Neural cell (in vitro differentiated cells): Measurements from ENCODE around the gene TSKU. TPM values are rescaled to one million over a fixed set of nuclear protein-coding genes. Genes with fewer than 3 reads are reported as not detected.

Source experiments
- H2AFZ ChIP-seq: fragments of 200-600, 300-800 bp; sonication (generic), shearing (Covaris generic); 2 replicates; pipeline ENCODE4 v1.6.0; 2014; ENCODE audit warnings: low read depth, mild to moderate bottlenecking, antibody characterized with exemption, low read length, moderate library complexity
- H3F3A ChIP-seq: fragments of 200-600 bp; shearing (Covaris generic); 2 replicates; pipeline ENCODE4 v1.6.1; 2016; ENCODE audit warnings: mild to moderate bottlenecking, moderate library complexity, mixed read lengths, antibody characterized with exemption, low read length; ENCODE audit not compliant: insufficient read depth, poor library complexity, severe bottlenecking
- H3K27ac ChIP-seq: fragments of 200-600, 300-800 bp; sonication (generic), shearing (Covaris generic); 2 replicates; pipeline ENCODE4 v1.5.1; 2014; ENCODE audit warnings: mild to moderate bottlenecking, low read length, moderate library complexity
- H3K27me3 ChIP-seq: fragments of 300-800, 200-600 bp; sonication (generic), shearing (Covaris generic); 2 replicates; pipeline ENCODE4 v1.6.0; 2014; ENCODE audit warnings: mild to moderate bottlenecking, low read depth, low read length, moderate library complexity; ENCODE audit not compliant: insufficient read depth
- H3K36me3 ChIP-seq: fragments of 300-800, 200-600 bp; sonication (generic), shearing (Covaris generic); 2 replicates; pipeline ENCODE4 v1.5.1; 2014; ENCODE audit warnings: mild to moderate bottlenecking, antibody characterized with exemption, low read length, moderate library complexity; ENCODE audit not compliant: insufficient read depth
- H3K4me2 ChIP-seq: fragments of 300-800, 200-600 bp; sonication (generic), shearing (Covaris generic); 2 replicates; pipeline ENCODE4 v1.6.0; 2014; ENCODE audit warnings: mild to moderate bottlenecking, low read length
- H3K4me3 ChIP-seq: fragments of 300-800, 200-600 bp; sonication (generic), shearing (Covaris generic); 2 replicates; pipeline ENCODE4 v1.5.1; 2014; ENCODE audit warnings: mild to moderate bottlenecking, low read length, moderate library complexity
- H3K79me2 ChIP-seq: fragments of 200-600 bp; shearing (Covaris generic); replicated peaks from 2 replicates; pipeline ENCODE4 v1.6.0; 2014; ENCODE audit warnings: mild to moderate bottlenecking, low read length, moderate library complexity; ENCODE audit not compliant: insufficient read depth
- H3K9ac ChIP-seq: fragments of 300-800, 200-600 bp; sonication (generic), shearing (Covaris generic); 2 replicates; pipeline ENCODE4 v1.6.1; 2016; ENCODE audit warnings: mild to moderate bottlenecking, low read length, mixed read lengths
- H3K9me2 ChIP-seq: fragments of 200-600 bp; shearing (Covaris generic); 2 replicates; pipeline ENCODE4 v1.6.1; 2016; ENCODE audit warnings: mild to moderate bottlenecking, low read length, mixed read lengths; ENCODE audit not compliant: insufficient read depth
- H3K9me3 ChIP-seq: fragments of 200-600, 300-800 bp; sonication (generic), shearing (Covaris generic); 2 replicates; pipeline ENCODE4 v1.6.1; 2016; ENCODE audit warnings: mild to moderate bottlenecking, mixed run types, low read length, moderate library complexity, mixed read lengths
- H4K20me1 ChIP-seq: fragments of 200-600 bp; shearing (Covaris generic); 2 replicates; pipeline ENCODE4 v1.6.1; 2016; ENCODE audit warnings: mild to moderate bottlenecking, mixed run types; ENCODE audit not compliant: insufficient read depth
- EP300 ChIP-seq: fragments of 450-650 bp; conservative IDR thresholded peaks from 2 replicates; pipeline ENCODE4 v1.6.1; 2014; ENCODE audit warnings: antibody characterized with exemption, mild to moderate bottlenecking, moderate library complexity; ENCODE audit not compliant: poor library complexity, severe bottlenecking
- EZH2 ChIP-seq: fragments of 200-600, 300-800 bp; shearing (Covaris generic), sonication (generic); IDR thresholded peaks from 2 replicates; pipeline ENCODE4 v1.6.1; 2014; ENCODE audit warnings: antibody characterized with exemption, low read length, borderline replicate concordance, mild to moderate bottlenecking; ENCODE audit not compliant: insufficient read depth, poor library complexity, severe bottlenecking
- MXI1 ChIP-seq: fragments of 450-650 bp; conservative IDR thresholded peaks from 2 replicates; pipeline ENCODE4 v1.6.1; 2014; ENCODE audit warnings: antibody characterized with exemption, mild to moderate bottlenecking; ENCODE audit not compliant: poor library complexity, severe bottlenecking
- POLR2AphosphoS5 ChIP-seq: IDR thresholded peaks from 2 replicates; pipeline ENCODE4 v1.6.1; 2012
- RAD21 ChIP-seq: fragments of 450-650 bp; conservative IDR thresholded peaks from 2 replicates; pipeline ENCODE4 v1.6.1; 2014; ENCODE audit warnings: antibody characterized with exemption, mild to moderate bottlenecking, moderate library complexity
- SMC3 ChIP-seq: fragments of 450-650 bp; conservative IDR thresholded peaks from 2 replicates; pipeline ENCODE4 v1.6.1; 2014; ENCODE audit warnings: antibody characterized with exemption, mild to moderate bottlenecking, moderate library complexity; ENCODE audit not compliant: poor library complexity
- TAF1 ChIP-seq: IDR thresholded peaks from 2 replicates; pipeline ENCODE4 v1.6.1; 2012; ENCODE audit warnings: low read depth
- polyA plus RNA-seq: library from polyadenylated mRNA; depleted of rRNA; stranded (reverse); fragments of >200 nt; gene quantifications from 2 replicates; pipeline ENCODE4 v1.2.3, GENCODE V29; 2014
- TF ChIP-seq, protein P1 (sequence below): IDR thresholded peaks from 2 replicates; pipeline ENCODE4 v1.6.1; 2012; ENCODE audit warnings: borderline replicate concordance
- TF ChIP-seq, protein P2 (sequence below): fragments of 450-650 bp; IDR thresholded peaks from 2 replicates; pipeline ENCODE4 v1.5.1; 2014; ENCODE audit warnings: antibody characterized with exemption, mild to moderate bottlenecking, moderate library complexity; ENCODE audit not compliant: poor library complexity, severe bottlenecking

TSKU gene
- polyA plus RNA-seq, 1 donor from 2014 or later = 3.5 TPM

GRCh38 chr11:76776472-76776871 is 6.7 kb upstream of the TSKU start:
- no peaks in the 10 kb centered on the region for H3K36me3 ChIP-seq
- H3K9me2 ChIP-seq = no peaks in the 10 kb centered on the region
- no peak overlapping the region for H3K4me2 ChIP-seq
- no peak overlapping the region for H3K9ac ChIP-seq
- no peaks in the 10 kb centered on the region for H3K79me2 ChIP-seq
- H3K4me3 ChIP-seq = no peak overlapping the region
- no peaks in the 10 kb centered on the region for H3K27me3 ChIP-seq
- no peaks in the 10 kb centered on the region for H3F3A ChIP-seq
- H4K20me1 ChIP-seq = no peaks in the 10 kb centered on the region
- H3K27ac ChIP-seq = no peak overlapping the region
- no peak overlapping the region for H2AFZ ChIP-seq
- TF ChIP-seq POLR2AphosphoS5 (no peak), RAD21 (no peak), EZH2 (no peak), MXI1 (no peak), SMC3 (no peak), TAF1 (no peak), EP300 (no peak)
- TF ChIP-seq, protein P1, sequence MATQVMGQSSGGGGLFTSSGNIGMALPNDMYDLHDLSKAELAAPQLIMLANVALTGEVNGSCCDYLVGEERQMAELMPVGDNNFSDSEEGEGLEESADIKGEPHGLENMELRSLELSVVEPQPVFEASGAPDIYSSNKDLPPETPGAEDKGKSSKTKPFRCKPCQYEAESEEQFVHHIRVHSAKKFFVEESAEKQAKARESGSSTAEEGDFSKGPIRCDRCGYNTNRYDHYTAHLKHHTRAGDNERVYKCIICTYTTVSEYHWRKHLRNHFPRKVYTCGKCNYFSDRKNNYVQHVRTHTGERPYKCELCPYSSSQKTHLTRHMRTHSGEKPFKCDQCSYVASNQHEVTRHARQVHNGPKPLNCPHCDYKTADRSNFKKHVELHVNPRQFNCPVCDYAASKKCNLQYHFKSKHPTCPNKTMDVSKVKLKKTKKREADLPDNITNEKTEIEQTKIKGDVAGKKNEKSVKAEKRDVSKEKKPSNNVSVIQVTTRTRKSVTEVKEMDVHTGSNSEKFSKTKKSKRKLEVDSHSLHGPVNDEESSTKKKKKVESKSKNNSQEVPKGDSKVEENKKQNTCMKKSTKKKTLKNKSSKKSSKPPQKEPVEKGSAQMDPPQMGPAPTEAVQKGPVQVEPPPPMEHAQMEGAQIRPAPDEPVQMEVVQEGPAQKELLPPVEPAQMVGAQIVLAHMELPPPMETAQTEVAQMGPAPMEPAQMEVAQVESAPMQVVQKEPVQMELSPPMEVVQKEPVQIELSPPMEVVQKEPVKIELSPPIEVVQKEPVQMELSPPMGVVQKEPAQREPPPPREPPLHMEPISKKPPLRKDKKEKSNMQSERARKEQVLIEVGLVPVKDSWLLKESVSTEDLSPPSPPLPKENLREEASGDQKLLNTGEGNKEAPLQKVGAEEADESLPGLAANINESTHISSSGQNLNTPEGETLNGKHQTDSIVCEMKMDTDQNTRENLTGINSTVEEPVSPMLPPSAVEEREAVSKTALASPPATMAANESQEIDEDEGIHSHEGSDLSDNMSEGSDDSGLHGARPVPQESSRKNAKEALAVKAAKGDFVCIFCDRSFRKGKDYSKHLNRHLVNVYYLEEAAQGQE = no peak
- TF ChIP-seq, protein P2, sequence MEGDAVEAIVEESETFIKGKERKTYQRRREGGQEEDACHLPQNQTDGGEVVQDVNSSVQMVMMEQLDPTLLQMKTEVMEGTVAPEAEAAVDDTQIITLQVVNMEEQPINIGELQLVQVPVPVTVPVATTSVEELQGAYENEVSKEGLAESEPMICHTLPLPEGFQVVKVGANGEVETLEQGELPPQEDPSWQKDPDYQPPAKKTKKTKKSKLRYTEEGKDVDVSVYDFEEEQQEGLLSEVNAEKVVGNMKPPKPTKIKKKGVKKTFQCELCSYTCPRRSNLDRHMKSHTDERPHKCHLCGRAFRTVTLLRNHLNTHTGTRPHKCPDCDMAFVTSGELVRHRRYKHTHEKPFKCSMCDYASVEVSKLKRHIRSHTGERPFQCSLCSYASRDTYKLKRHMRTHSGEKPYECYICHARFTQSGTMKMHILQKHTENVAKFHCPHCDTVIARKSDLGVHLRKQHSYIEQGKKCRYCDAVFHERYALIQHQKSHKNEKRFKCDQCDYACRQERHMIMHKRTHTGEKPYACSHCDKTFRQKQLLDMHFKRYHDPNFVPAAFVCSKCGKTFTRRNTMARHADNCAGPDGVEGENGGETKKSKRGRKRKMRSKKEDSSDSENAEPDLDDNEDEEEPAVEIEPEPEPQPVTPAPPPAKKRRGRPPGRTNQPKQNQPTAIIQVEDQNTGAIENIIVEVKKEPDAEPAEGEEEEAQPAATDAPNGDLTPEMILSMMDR = no peak
- no peaks in the 10 kb centered on the region for H3K9me3 ChIP-seq

DNA sequence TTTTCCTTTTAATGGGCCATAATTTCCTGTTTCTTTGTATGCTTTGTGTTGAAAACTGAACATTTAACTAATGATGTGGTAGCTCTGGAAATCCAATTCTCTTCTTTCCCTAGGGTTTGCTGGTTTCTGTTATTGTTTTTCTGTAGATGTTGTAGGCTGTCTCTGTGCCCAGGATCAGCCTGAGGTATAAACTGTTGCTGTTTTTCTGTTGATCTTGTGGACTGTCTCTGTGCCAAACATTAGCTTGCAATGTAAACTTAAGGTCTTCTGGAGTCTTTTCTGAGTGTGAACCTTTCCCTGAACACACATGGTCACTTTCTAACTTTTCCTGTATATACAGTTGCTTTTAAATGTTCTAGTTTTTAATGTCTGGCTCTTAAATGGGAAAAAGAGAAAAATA is 5.9 kb upstream of the TSKU start:
- Histone ChIP-seq H2AFZ (no peak overlapping the region), H3K9me2 (no peaks in the 10 kb centered on the region), H3K4me2 (no peak overlapping the region), H3K4me3 (no peak overlapping the region), H3K27ac (no peak overlapping the region), H4K20me1 (no peaks in the 10 kb centered on the region), H3F3A (no peaks in the 10 kb centered on the region), H3K27me3 (no peaks in the 10 kb centered on the region), H3K79me2 (no peaks in the 10 kb centered on the region), H3K9me3 (no peaks in the 10 kb centered on the region), H3K36me3 (no peaks in the 10 kb centered on the region), H3K9ac (no peak overlapping the region)
- TF ChIP-seq POLR2AphosphoS5 (no peak), RAD21 (no peak), TAF1 (no peak), EZH2 (no peak), MXI1 (no peak), SMC3 (no peak), EP300 (no peak)
- TF ChIP-seq, protein P1 = no peak
- TF ChIP-seq, protein P2 = no peak
